Loucy (cell line): ENCODE measurements around the gene ZCCHC14.

ENCODE experiments used
- H2AFZ ChIP-seq: fragments of 200-600 bp; sonication (generic); 2 replicates; pipeline ENCODE4 v1.6.0; 2016; ENCODE audit warnings: antibody characterized with exemption, mild to moderate bottlenecking, low read length, moderate library complexity
- H3F3A ChIP-seq: fragments of 200-600 bp; 2 replicates; pipeline ENCODE4 v1.6.0; 2016; ENCODE audit warnings: antibody characterized with exemption, low read depth, mild to moderate bottlenecking
- H3K27me3 ChIP-seq: fragments of 200-600 bp; sonication (generic); 2 replicates; pipeline ENCODE4 v1.6.1; 2014; ENCODE audit warnings: low read length, mild to moderate bottlenecking; ENCODE audit not compliant: insufficient read depth, poor library complexity, severe bottlenecking
- H3K36me3 ChIP-seq: fragments of 200-600 bp; sonication (generic); 2 replicates; pipeline ENCODE4 v1.6.1; 2016; ENCODE audit warnings: low read length; ENCODE audit not compliant: insufficient read depth
- H3K4me1 ChIP-seq: fragments of 200-600 bp; sonication (generic); 2 replicates; pipeline ENCODE4 v1.5.1; 2014; ENCODE audit warnings: low read length, mild to moderate bottlenecking; ENCODE audit not compliant: insufficient read depth, poor library complexity, severe bottlenecking
- H3K4me2 ChIP-seq: fragments of 200-600 bp; sonication (generic); 2 replicates; pipeline ENCODE4 v1.6.0; 2014; ENCODE audit warnings: antibody characterized with exemption, low read length, low read depth, mild to moderate bottlenecking; ENCODE audit not compliant: poor library complexity, severe bottlenecking
- H3K4me3 ChIP-seq: fragments of 200-600 bp; sonication (generic); 2 replicates; pipeline ENCODE4 v1.5.1; 2014; ENCODE audit warnings: low read length, mild to moderate bottlenecking, mixed read lengths; ENCODE audit not compliant: poor library complexity, severe bottlenecking
- H3K79me2 ChIP-seq: fragments of 200-600 bp; sonication (generic); 2 replicates; pipeline ENCODE4 v1.6.1; 2014; ENCODE audit warnings: low read length; ENCODE audit not compliant: insufficient read depth
- H3K9ac ChIP-seq: fragments of 200-600 bp; sonication (generic); 2 replicates; pipeline ENCODE4 v1.6.0; 2014; ENCODE audit warnings: mild to moderate bottlenecking, low read depth, low read length, moderate library complexity; ENCODE audit not compliant: poor library complexity, severe bottlenecking
- H3K9me2 ChIP-seq: fragments of 200-600 bp; sonication (generic); replicated peaks from 2 replicates; pipeline ENCODE4 v1.6.1; 2016; ENCODE audit warnings: low read depth, low read length, mixed read lengths
- H3K9me3 ChIP-seq: fragments of 200-600 bp; sonication (generic); 2 replicates; pipeline ENCODE4 v1.6.1; 2014; ENCODE audit warnings: mild to moderate bottlenecking, antibody characterized with exemption, low read length, low read depth; ENCODE audit not compliant: insufficient read depth
- H4K20me1 ChIP-seq: fragments of 200-600 bp; sonication (generic); 2 replicates; pipeline ENCODE4 v1.6.0; 2014; ENCODE audit warnings: antibody characterized with exemption, low read length, mild to moderate bottlenecking; ENCODE audit not compliant: insufficient read depth, poor library complexity, severe bottlenecking
- EZH2phosphoT487 ChIP-seq: fragments of 200-600 bp; IDR thresholded peaks from 2 replicates; pipeline ENCODE4 v1.6.1; 2018; ENCODE audit warnings: antibody characterized with exemption, mild to moderate bottlenecking, moderate library complexity, borderline replicate concordance
- TF ChIP-seq, protein P1 (sequence below): fragments of 200-600 bp; sonication (generic); conservative IDR thresholded peaks from 2 replicates; pipeline ENCODE4 v1.5.1; 2014; ENCODE audit warnings: mild to moderate bottlenecking, antibody characterized with exemption, low read length

The ZCCHC14 gene

DNA sequence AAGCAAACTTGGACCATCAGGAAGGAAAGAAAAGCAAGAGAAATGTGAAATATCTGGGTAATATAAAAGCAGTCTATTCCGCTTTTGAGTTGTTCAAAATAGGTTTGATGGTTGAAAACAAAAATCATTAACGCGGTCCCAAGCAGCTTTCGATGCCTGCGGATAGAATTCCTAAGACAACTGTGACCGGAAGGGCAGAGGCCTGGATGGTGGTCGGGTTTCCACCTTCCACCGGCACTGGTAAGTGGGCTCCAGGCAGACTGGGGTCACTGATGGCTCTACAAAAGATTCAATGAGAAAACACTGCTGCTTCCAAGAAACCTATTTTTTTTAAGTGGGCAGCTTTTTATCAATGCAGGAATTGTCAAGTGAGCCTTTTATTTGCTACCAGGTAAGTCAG is 49.8 kb downstream of the ZCCHC14 start:
- H3K79me2 ChIP-seq, result no peaks in the 10 kb centered on the region

DNA sequence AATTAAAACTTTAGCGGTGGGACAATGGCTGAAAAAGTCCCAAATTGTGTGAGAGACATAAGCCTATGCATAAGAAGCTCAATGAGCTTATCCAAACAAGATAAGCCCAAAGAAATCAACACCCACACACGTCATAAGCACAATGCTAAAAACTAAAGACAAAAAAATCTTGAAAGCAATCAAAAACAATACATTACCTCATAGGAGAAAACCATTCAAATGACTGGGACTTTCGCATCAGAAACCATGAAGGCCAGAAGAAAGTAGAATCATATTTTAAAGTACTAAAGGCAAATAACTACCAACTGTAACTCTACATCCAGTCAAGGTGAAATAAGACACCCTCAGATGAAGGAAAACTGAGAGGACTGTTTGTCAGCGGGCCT is 50.2 kb downstream of the ZCCHC14 start:
- Histone ChIP-seq H3F3A (no peaks in the 10 kb centered on the region), H4K20me1 (no peaks in the 10 kb centered on the region), H3K27me3 (no peaks in the 10 kb centered on the region), H3K4me1 (no peaks in the 10 kb centered on the region), H2AFZ (no peak overlapping the region), H3K4me3 (no peak overlapping the region), H3K36me3 (no peaks in the 10 kb centered on the region), H3K9ac (no peak overlapping the region), H3K9me3 (no peaks in the 10 kb centered on the region), H3K9me2 (no peaks in the 10 kb centered on the region), H3K79me2 (no peaks in the 10 kb centered on the region), H3K4me2 (no peak overlapping the region)
- TF ChIP-seq, protein P1, sequence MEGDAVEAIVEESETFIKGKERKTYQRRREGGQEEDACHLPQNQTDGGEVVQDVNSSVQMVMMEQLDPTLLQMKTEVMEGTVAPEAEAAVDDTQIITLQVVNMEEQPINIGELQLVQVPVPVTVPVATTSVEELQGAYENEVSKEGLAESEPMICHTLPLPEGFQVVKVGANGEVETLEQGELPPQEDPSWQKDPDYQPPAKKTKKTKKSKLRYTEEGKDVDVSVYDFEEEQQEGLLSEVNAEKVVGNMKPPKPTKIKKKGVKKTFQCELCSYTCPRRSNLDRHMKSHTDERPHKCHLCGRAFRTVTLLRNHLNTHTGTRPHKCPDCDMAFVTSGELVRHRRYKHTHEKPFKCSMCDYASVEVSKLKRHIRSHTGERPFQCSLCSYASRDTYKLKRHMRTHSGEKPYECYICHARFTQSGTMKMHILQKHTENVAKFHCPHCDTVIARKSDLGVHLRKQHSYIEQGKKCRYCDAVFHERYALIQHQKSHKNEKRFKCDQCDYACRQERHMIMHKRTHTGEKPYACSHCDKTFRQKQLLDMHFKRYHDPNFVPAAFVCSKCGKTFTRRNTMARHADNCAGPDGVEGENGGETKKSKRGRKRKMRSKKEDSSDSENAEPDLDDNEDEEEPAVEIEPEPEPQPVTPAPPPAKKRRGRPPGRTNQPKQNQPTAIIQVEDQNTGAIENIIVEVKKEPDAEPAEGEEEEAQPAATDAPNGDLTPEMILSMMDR, result no peak
- no peak for TF ChIP-seq EZH2phosphoT487

More for the DNA sequence above, 49.8 kb downstream of the ZCCHC14 start:
- H3K9me3 ChIP-seq, result no peaks in the 10 kb centered on the region
- no peak overlapping the region for H3K9ac ChIP-seq
- H3K4me1 ChIP-seq, result no peaks in the 10 kb centered on the region
- TF ChIP-seq, protein P1, result no peak
- TF ChIP-seq EZH2phosphoT487, result no peak
- H3F3A ChIP-seq, result no peaks in the 10 kb centered on the region
- H3K27me3 ChIP-seq, result no peaks in the 10 kb centered on the region
- no peaks in the 10 kb centered on the region for H3K36me3 ChIP-seq
- H4K20me1 ChIP-seq, result no peaks in the 10 kb centered on the region
- no peak overlapping the region for H3K4me2 ChIP-seq
- no peak overlapping the region for H2AFZ ChIP-seq
- H3K9me2 ChIP-seq, result no peaks in the 10 kb centered on the region
- no peak overlapping the region for H3K4me3 ChIP-seq

DNA sequence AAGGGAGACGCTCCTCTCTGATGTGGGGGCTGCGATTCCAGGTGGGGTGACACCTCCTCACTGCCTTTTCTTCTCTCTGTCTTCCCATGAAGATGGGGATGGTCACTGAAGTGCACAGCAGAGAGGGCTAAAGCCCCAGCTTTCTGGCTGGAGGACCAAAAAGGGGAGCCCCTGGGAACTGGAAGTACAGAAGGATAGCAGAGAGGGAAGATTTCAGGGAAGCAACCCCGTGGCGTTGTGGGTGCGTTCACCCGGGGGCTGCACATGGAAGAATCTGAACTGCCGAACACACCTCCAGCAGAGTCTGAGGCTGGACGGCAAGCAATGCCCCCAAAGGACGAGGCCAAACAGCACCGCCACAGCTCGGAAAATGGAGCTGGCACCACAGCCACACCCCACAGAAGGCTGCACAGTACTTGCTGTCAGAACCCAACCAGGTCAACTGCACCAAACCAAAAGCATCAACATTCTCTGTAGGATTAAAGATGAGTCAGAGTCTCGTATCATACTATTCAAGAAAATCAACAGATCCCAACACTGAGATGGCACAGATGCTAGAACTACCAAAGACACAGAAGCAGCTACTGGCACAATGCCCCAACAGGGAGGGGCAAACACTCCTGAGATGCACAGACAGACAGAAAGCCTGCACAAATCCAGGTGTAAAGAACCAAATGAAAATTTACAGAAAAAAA is 50.8 kb downstream of the ZCCHC14 start:
- H3K9me3 ChIP-seq, result no peaks in the 10 kb centered on the region
- no peaks in the 10 kb centered on the region for H3F3A ChIP-seq
- TF ChIP-seq EZH2phosphoT487, result no peak
- TF ChIP-seq, protein P1, result no peak
- no peaks in the 10 kb centered on the region for H3K36me3 ChIP-seq
- no peaks in the 10 kb centered on the region for H3K4me1 ChIP-seq
- H3K9me2 ChIP-seq, result no peaks in the 10 kb centered on the region
- H3K79me2 ChIP-seq, result no peaks in the 10 kb centered on the region
- no peak overlapping the region for H3K9ac ChIP-seq
- H3K4me2 ChIP-seq, result no peak overlapping the region
- no peaks in the 10 kb centered on the region for H3K27me3 ChIP-seq
- H4K20me1 ChIP-seq, result no peaks in the 10 kb centered on the region
- H2AFZ ChIP-seq, result no peak overlapping the region
- no peak overlapping the region for H3K4me3 ChIP-seq
